GM19351 (cell line): ENCODE data around the gene PTMA.

Experiments used
- ATAC-seq: cut with Tn5 transposase; IDR thresholded peaks from one replicate; pipeline ENCODE4 v1.9.1; 2021; ENCODE audit warnings: mild to moderate bottlenecking, moderate library complexity; ENCODE audit not compliant: unreplicated experiment

The PTMA gene

DNA sequence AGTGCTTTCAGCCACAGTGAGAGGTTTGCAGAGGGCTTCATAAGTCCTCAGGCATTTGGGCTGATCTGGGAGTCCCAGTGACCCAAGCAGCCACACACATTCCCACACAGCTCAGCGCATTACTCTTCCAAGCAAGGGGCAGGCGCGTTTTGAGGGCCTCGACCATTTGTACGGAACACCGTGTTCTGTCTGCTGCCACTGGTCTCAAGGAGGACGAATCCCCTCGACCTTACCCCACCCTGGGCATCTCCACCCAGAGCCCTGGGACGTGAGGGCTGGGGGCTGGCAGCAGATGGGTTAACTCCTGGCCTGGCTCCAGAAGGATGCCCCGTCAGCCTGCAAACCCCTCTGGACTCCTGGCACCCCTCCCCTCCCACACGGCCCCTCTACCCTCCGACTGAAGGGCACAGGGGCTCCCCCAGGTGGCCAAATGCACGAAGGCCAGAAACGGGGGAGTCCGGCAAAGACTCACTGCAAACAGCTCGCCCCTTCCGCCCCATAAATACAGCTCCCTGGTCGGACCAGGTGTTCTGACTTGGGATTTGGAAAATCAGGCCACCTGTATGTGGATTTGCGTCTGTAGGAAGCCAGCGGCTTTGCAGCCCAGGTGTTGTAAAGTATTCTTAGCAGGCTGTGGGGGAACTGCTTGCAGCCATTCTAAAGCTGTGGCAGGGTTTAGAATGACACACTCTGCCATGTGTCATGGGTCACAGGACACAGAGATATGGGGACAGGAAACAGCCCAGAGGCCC lies 33.6 kb upstream of the PTMA start:
- peak; percentile 37 for ATAC-seq

DNA sequence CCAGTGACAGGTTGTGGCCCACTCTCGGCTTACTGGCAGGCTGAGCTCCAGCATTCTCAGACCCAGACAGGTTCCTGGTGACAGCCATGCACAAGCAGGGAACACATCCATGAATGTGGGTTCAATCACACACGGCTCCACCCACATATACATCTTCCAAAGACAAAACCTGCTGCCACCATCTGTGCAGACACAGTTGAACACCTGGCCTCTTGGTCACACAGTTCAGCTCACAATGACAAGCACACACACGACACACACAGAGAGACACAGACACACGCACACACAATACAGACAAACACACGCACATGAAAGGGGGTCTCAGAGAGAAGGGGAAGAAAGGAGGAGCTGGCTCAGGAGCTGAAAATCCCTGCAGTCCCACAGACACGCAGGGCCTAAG lies 32.1 kb upstream of the PTMA start:
- no peak for ATAC-seq

DNA sequence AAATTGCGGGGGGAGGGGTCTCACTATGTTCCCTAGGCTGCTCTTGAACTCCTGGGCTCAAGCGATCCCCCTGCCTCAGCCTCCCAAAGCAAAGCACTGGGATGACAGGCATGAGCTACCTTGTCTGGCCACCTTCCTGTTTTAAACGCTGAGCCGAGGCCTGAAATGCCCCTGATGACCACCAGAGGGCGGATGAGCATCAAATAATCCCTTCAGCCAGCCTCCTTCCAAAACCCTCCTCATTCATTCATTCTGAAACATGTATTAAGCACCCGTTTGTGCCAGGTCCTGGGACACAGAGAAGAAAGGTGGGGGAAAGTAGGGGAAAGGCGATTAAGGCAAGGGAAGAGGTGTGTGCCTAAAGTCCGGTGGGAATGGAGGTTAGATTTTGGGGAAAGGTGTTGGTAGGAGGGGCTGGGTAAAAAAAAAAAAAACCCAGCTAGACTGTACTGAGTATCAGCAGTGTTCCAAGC lies 30.7 kb upstream of the PTMA start:
- ATAC-seq = no peak

DNA sequence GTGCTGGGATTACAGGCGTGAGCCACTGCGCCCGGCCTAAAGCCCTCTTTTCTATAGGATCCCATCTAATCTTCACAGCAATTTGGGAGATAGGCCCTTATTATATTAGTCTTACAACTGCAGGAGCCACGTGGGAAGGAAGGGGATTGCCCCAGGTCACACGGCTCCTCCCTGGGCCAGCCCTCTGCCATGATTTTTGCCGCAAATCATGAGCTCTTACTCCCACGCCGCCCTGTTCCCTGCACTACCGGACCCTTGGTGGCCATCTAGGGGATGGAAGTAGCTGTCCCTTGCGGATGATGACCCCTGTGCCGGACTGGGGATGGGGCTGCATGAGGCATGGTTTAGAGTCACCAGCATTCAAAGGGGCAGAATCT lies 28.4 kb upstream of the PTMA start:
- ATAC-seq = peak; percentile 16

DNA sequence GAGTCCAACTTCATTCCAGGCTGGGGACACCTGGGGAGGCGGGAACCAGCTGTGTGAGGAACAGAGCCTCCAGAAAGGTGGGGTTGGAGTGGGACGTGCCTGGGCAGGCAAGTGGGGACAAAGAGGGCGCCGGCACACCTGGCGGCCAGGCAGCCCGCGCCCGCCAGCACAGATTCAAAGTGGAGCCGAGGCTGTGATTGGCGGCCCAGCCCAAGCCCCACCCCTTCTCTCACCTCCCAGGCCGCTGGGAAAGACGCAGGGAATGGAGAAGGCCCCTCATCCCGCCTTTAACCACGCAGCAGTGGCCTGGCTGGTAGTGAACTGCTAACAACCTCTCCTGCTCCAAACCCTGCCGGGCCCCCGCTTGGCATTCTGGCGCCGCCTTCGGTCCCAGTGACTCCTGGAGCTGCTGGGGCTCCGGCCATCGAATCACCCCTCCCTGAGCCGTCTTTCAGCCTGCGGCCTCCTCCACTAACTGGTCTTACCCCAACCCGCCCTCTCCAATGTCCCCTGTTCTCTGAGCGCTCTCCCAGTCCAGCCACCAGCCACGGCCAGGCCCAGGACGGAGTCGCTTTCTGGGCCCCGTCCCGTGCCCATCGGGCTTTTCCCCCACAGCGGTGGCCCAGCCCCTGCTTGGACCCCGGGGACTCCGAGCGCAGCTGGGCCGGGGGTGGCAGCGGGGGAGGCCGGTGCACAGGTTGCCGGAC lies 27.9 kb upstream of the PTMA start:
- ATAC-seq = peak; percentile 23

DNA sequence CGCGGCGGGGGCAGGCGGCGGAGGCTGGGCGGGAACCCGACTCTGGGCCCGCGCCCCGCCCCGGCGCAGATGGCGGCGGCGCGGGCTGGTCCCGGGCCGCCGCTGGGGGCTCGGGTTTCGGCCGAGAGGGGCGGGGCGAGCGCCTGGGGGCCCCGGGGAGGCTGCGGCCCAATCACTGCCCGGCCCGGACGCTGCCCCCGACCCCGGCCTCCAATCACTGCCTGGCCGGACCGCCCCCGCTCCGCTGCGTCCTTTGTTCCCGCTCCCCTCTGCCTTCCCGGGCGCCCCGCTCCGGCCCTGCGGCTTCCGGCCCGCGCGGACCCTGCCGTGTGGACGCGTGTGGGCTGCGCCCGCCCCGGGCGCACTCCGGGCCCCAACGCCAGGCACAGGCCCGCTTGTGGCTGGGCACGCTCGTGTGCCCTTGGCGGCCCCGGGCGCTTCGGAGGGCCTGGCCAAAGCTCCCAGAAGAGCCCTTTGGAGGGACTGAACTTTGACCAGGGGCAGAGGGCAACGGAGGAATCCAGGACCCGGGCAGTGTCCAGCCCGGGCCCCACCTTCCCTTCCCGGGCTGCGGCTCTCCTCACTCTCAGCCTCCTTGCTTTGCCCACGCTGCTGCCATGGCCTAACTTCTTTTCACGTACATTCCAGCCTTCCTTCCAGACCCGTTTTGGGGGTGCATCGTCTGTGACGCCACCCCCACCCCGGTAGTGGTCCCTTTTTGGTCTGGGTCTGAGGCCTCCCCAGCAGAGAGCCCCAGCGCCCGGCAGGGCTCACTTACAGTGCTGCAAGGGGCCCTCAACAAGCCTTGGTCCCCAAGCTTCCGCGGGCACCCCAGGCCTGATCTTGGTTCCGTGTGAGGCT lies 27.1 kb upstream of the PTMA start:
- peak; percentile 68 for ATAC-seq

- ATAC-seq = no peak
Observed at GRCh38 chr2:231682603-231683291, 25.6 kb upstream of the PTMA start.

DNA sequence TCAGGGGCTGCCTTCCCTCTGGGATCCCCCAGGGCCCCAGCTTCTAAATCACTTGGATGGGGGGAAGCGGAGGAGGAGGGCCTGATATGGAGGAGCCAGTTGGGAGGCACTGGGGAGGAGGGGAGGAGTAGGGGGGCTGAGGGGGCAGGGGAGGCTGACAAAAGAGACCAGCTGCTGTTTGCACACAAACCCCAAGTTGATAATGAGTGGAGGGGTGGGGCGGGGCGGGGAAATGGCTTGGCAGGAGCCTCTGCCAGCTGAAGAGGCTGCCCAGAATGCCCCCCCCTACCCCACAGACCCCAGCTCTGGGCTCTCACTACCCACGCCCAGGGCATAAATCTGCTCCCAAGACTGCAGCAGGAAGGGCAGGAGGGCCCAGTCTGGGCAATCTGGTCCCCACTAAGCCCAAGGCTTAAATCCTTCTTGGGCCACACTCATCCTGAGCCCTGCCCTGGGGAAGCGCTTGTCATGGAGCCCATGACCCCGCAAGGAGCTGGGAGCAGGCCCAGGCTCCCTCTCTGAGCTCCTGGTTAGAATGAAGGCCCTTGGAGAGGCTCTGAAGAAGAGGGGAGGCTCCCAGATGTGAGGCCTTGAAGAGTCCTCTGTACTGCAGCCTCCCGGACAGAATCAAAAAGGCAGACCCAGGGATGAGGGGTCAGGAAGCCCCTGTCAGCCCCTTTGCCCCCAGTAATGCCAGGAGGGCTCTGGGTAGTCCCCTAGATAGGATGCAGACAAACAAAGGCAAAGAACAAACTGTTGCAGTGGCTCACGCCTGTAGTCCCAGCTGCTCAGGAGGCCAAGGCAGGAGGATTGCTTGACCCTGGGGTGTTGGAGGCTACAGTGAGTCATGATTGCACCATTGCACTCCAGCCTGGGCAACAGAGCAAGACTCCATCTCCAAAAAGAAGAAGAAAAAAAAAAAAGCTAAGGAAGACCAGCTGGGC lies 24.8 kb upstream of the PTMA start:
- no peak for ATAC-seq

DNA sequence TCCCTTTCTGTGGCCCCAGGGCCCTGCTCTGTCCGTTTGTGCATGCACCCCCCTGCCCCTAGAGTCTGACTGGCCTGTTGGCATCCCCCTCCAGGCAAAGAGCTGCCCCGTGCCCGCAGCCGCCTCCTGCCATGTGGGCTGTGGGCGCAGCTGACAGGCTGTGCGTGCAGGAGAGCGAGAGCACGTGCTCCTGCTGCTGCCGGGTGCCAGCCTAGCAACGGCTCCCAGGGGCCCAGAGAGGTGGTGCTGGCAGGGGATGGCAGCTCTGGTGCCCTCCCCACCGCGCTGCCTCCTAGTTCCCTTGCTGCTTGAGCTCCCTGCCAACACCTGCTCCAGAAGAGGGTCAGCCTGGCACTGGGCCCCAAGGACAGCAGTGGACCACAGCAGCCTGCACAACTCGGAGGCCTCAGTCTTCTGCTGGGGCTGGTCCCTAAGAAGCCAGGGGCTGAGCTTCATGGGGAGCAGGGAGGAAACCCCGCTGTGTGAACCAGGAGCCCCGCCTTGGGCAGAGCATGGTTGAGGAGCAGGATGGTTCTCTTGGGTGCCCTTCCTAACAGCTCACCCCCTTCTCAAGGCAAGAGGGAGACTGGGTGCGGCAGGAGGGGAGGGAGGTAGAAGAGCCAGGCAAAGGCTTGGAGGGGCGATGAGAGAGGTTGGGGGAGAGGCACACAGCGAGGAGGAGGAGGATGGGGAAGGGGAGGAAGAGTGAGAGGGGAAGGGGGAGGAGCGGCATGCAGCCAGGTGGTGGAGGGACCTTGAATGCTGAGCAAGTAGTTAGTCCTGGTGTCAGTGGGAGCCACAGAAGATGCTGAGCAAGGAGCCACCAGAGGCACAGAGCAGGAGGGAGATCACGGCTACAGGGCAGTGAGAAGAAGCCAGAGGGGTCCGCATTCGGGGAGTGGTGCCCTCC lies 23.8 kb upstream of the PTMA start:
- ATAC-seq = no peak

DNA sequence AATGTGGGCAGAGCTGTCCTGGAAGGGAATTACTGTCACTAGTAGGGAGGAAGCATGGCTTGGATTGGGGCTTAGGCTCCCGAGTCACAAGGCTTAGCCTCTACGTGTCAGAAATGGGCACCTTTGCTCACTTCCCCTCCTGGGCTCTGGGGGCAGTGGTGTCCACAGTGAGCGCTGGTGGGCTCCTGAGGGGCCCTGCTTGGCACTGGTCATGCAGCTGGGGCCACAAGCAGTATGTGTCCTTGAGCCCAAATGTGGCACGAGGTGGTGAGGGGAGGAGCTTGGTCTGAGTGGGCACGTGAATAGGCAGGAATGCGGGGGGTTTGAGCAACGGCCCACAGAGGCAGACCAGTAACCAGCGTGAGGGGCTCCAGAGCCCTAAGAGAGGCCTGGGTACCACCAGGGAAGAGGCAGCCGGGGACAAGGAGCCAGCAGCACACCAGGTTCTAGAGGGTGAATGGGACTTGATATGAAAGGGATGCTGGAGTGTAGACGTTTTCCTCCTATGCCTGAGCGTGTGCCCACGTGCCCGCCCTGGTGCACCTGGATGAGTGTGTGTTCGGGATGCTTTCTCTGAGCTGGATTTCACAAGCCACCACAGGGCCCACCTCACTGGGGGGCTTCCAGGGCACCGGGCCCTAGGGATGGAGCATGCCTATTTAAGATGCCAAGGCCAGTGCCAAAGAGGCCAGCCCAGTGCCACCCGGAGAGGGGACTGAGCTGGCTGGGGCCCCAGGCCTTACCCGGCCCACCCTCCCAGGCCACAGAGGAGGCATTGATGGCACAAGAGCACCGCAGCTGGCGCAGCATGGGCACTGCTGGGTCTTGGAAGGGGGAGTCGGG lies 22.8 kb upstream of the PTMA start:
- no peak for ATAC-seq

GRCh38 chr2:231686192-231687100 lies 21.9 kb upstream of the PTMA start:
- no peak for ATAC-seq

GRCh38 chr2:231687133-231687852 lies 21.0 kb upstream of the PTMA start:
- peak; percentile 83 for ATAC-seq

DNA sequence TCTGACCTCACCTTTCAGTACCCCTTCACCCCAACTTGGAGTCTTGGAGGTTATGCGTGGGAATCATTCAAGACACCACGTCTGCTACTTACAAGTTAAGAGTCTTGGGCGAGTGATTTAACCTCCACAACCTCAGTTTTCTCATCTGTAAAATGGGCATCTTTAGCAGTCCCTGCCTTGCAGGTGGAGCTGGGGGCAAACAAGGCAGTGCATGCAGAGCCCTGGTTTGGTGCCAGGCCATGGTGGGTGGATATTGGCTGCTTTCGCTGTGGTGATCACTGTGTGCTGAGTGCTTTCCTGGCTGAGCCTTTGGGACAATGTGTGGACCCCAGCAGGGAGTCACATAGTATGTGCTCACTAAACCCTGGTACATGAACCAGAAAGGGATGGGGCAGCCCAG lies 20.4 kb upstream of the PTMA start:
- ATAC-seq = no peak

- ATAC-seq = no peak
Observed at GRCh38 chr2:231688719-231689118, 19.6 kb upstream of the PTMA start.

DNA sequence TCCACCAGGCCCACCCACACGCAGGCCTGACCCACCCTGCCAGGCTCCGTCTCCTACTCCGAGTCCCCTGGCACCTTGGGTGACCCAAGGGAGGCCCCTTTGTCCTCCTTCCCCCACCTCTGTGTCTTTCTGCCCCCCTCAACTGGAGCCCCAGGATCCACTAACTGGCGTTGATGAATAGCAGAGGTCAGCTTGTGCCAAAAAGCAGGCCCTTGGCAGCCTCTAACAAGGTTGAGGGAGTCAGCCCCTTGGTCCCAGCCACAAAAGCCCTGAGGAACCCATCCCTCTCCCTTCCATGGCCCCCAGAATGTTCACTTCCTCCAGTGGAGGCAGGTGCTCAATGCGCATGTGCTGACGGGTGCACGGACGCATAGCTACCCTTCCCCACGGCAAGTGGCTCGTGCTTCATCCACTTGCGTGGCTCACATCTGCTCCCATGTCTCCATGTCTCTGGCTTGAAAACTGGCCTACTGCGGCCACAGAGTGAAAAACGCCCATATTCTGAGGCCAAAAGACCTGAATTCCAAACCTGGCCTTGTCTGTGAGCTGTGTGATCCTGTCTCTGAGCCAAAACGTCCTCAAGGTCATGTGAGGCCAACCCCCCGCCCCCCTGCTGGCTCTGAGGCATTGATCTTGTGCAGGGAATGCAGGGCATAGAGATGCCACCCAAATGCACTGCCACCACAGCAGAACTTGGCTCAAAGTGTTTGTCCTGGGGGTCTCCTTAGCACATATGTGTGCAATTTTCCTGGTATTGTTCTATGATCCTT lies 19.0 kb upstream of the PTMA start:
- no peak for ATAC-seq
